WTC11 (cell line): ENCODE measurements around the gene PIMREG. TPM values are rescaled to one million over a fixed set of nuclear protein-coding genes. Genes with fewer than 3 reads are reported as not detected.
A peak's percentile ranks its signal among the peaks of the same experiment; 100 is the strongest.

ENCODE experiments used
- ATAC-seq: fragments of 200-7000 bp; cut with Tn5 transposase; 2 replicates; pipeline ENCODE4 v1.10.0; 2021; ENCODE audit warnings: mild to moderate bottlenecking, moderate library complexity
- CTCF ChIA-PET: fragments of 300-600 bp; sonication (Branson Sonifier 250); formaldehyde crosslinking; loops from one replicate; lab custom pipeline; 2021; ENCODE audit warnings: antibody characterized with exemption; lab: Charles Lee
- POLR2A ChIA-PET: fragments of 350-600 bp; sonication (Branson Sonifier 250); formaldehyde crosslinking; loops from one replicate; lab custom pipeline; 2021; ENCODE audit warnings: antibody characterized with exemption; lab: Charles Lee
- DNase-seq: peaks from one replicate; pipeline ENCODE4 v3.0.0; 2021; ENCODE audit warnings: low spot score
- H3K27ac Mint-ChIP-seq: 2 replicates; pipeline ENCODE4 v1.8.0; 2021; ENCODE audit warnings: mixed read lengths
- H3K27me3 Mint-ChIP-seq: 2 replicates; pipeline ENCODE4 v1.8.0; 2021; ENCODE audit warnings: low read depth, mild to moderate bottlenecking, moderate library complexity, mixed read lengths
- H3K36me3 Mint-ChIP-seq: 2 replicates; pipeline ENCODE4 v1.8.0; 2021; ENCODE audit warnings: mixed read lengths
- H3K4me1 Mint-ChIP-seq: 2 replicates; pipeline ENCODE4 v1.8.0; 2022; ENCODE audit warnings: mixed read lengths
- H3K4me3 Mint-ChIP-seq: 2 replicates; pipeline ENCODE4 v1.8.0; 2021; ENCODE audit warnings: mild to moderate bottlenecking, moderate library complexity, mixed read lengths
- H3K9me3 Mint-ChIP-seq: 2 replicates; pipeline ENCODE4 v1.8.0; 2021; ENCODE audit warnings: mixed read lengths
- CBFB ChIP-seq: sonication (generic); formaldehyde crosslinking; IDR thresholded peaks from 2 replicates; pipeline ENCODE4 v1.8.1; 2022; ENCODE audit warnings: mild to moderate bottlenecking, low read depth, missing genetic modification reagents
- EMX1 ChIP-seq: fragments of 250-450 bp; sonication (Bioruptor Pico); IDR thresholded peaks from 2 replicates; pipeline ENCODE4 v1.8.0; 2021; ENCODE audit warnings: mild to moderate bottlenecking
- ESRRA ChIP-seq: sonication (generic); formaldehyde crosslinking; IDR thresholded peaks from 2 replicates; pipeline ENCODE4 v1.8.1; 2022; ENCODE audit warnings: mild to moderate bottlenecking, missing genetic modification reagents, borderline replicate concordance
- FOXP1 ChIP-seq: sonication (generic); formaldehyde crosslinking; IDR thresholded peaks from 2 replicates; pipeline ENCODE4 v1.8.0; 2022; ENCODE audit warnings: missing genetic modification reagents, mild to moderate bottlenecking, moderate library complexity, borderline replicate concordance
- GRHL2 ChIP-seq: fragments of 250-450 bp; sonication (Bioruptor Pico); IDR thresholded peaks from 2 replicates; pipeline ENCODE4 v1.8.0; 2022; ENCODE audit warnings: mild to moderate bottlenecking, moderate library complexity; ENCODE audit not compliant: insufficient replicate concordance, severe bottlenecking
- HMGA2 ChIP-seq: fragments of 250-450 bp; sonication (Bioruptor Pico); IDR thresholded peaks from 2 replicates; pipeline ENCODE4 v1.4.0; 2021; ENCODE audit warnings: mild to moderate bottlenecking, moderate library complexity
- KAT7 ChIP-seq: sonication (generic); formaldehyde crosslinking; IDR thresholded peaks from 2 replicates; pipeline ENCODE4 v1.8.1; 2023; ENCODE audit warnings: missing genetic modification reagents, mild to moderate bottlenecking, borderline replicate concordance
- MYBL2 ChIP-seq: sonication (generic); formaldehyde crosslinking; IDR thresholded peaks from 2 replicates; pipeline ENCODE4 v1.8.1; 2023; ENCODE audit warnings: mild to moderate bottlenecking, moderate library complexity, missing genetic modification reagents
- NFYB ChIP-seq: sonication (generic); formaldehyde crosslinking; conservative IDR thresholded peaks from 2 replicates; pipeline ENCODE4 v1.8.0; 2022; ENCODE audit warnings: low read depth, missing genetic modification reagents
- NR1H2 ChIP-seq: sonication (generic); formaldehyde crosslinking; IDR thresholded peaks from 2 replicates; pipeline ENCODE4 v1.9.0; 2021; ENCODE audit warnings: mild to moderate bottlenecking, moderate library complexity, missing genetic modification reagents
- NR3C1 ChIP-seq: sonication (generic); formaldehyde crosslinking; conservative IDR thresholded peaks from 2 replicates; pipeline ENCODE4 v1.8.1; 2023; ENCODE audit warnings: low read depth, mild to moderate bottlenecking, missing genetic modification reagents
- PRRX2 ChIP-seq: fragments of 250-450 bp; sonication (Bioruptor Pico); IDR thresholded peaks from 2 replicates; pipeline ENCODE4 v1.8.0; 2021; ENCODE audit warnings: mild to moderate bottlenecking
- RORB ChIP-seq: fragments of 250-450 bp; sonication (Bioruptor Pico); IDR thresholded peaks from 2 replicates; pipeline ENCODE4 v1.9.0; 2021; ENCODE audit warnings: mild to moderate bottlenecking
- SMAD4 ChIP-seq: sonication (generic); formaldehyde crosslinking; IDR thresholded peaks from 2 replicates; pipeline ENCODE4 v1.8.0; 2022; ENCODE audit warnings: mild to moderate bottlenecking, missing genetic modification reagents
- SP1 ChIP-seq: sonication (generic); formaldehyde crosslinking; conservative IDR thresholded peaks from 2 replicates; pipeline ENCODE4 v1.8.1; 2022; ENCODE audit warnings: missing genetic modification reagents
- TEAD1 ChIP-seq: sonication (generic); formaldehyde crosslinking; IDR thresholded peaks from 2 replicates; pipeline ENCODE4 v1.8.0; 2022; ENCODE audit warnings: mild to moderate bottlenecking, missing genetic modification reagents
- ZNF232 ChIP-seq: sonication (generic); formaldehyde crosslinking; IDR thresholded peaks from 2 replicates; pipeline ENCODE4 v1.8.0; 2022; ENCODE audit warnings: mild to moderate bottlenecking, missing genetic modification reagents
- ZNF263 ChIP-seq: sonication (generic); formaldehyde crosslinking; IDR thresholded peaks from 2 replicates; pipeline ENCODE4 v1.8.1; 2022; ENCODE audit warnings: low read depth, mild to moderate bottlenecking, moderate library complexity, missing genetic modification reagents
- ZNF416 ChIP-seq: fragments of 250-450 bp; sonication (Bioruptor Pico); IDR thresholded peaks from 2 replicates; pipeline ENCODE4 v1.9.0; 2021; ENCODE audit warnings: mild to moderate bottlenecking, inconsistent platforms
- ZNF423 ChIP-seq: fragments of 250-450 bp; sonication (Bioruptor Pico); IDR thresholded peaks from 2 replicates; pipeline ENCODE4 v2.1.2; 2022; ENCODE audit warnings: mild to moderate bottlenecking, moderate library complexity
- total RNA-seq: library from RNA; stranded (reverse); gene quantifications from 3 replicates; pipeline ENCODE4 v1.2.3, GENCODE V29; 2021
- TF ChIP-seq, protein P1 (sequence below): sonication (generic); formaldehyde crosslinking; IDR thresholded peaks from 2 replicates; pipeline ENCODE4 v1.8.1; 2022; ENCODE audit warnings: low read depth, mild to moderate bottlenecking, moderate library complexity, missing genetic modification reagents, borderline replicate concordance
- TF ChIP-seq, protein P2 (sequence below): fragments of 200-600 bp; IDR thresholded peaks from 2 replicates; pipeline ENCODE4 v1.8.0; 2022; ENCODE audit warnings: antibody characterized with exemption
- TF ChIP-seq, protein P3 (sequence below): fragments of 250-450 bp; sonication (Bioruptor Pico); IDR thresholded peaks from 2 replicates; pipeline ENCODE4 v1.9.0; 2021; ENCODE audit warnings: mild to moderate bottlenecking, borderline replicate concordance
- TF ChIP-seq, protein P4 (sequence below): sonication (generic); formaldehyde crosslinking; conservative IDR thresholded peaks from 2 replicates; pipeline ENCODE4 v1.8.1; 2023; ENCODE audit warnings: mild to moderate bottlenecking, low read depth, missing genetic modification reagents, moderate library complexity
- TF ChIP-seq, protein P5 (sequence below): fragments of 250-450 bp; sonication (Bioruptor Pico); IDR thresholded peaks from 2 replicates; pipeline ENCODE4 v1.9.0; 2021; ENCODE audit warnings: mild to moderate bottlenecking
- TF ChIP-seq, protein P6 (sequence below): sonication (generic); formaldehyde crosslinking; IDR thresholded peaks from 2 replicates; pipeline ENCODE4 v1.8.1; 2023; ENCODE audit warnings: mild to moderate bottlenecking, missing genetic modification reagents, moderate library complexity
- TF ChIP-seq, protein P7 (sequence below): sonication (generic); formaldehyde crosslinking; IDR thresholded peaks from 2 replicates; pipeline ENCODE4 v1.8.1; 2022; ENCODE audit warnings: mild to moderate bottlenecking, moderate library complexity, missing genetic modification reagents

Gene PIMREG
- total RNA-seq, 1 experiment from 2014 or later, result 92.2 TPM

DNA sequence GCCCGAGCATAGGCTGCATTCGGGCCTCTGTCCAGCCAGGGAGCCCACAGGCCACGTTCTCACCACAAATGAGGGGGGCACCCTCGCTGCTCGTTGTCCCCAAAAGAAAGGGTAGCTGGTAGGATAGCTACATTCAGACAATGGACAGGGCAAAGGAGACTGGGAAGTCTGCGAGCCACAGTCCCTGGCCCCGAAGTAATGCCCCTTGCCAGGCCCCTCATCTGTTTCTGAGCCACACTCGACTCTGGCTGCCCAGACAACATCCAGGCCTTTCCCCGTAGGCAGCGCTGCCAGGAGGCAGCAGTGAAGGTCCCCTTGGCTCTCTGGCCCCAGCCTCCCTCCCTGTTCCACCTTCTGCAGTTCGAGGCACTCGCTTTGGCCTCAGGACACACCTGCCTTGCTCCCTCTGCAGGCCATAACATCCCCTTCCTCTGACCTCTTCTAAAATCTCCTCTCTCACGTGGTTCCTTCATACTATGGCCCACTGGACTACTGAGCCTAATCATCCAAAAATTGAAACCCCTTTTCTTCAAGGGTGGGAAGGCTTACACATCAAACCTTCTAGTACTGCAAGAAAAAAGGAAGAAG is 21.5 kb upstream of the PIMREG start:
- ATAC-seq (peak; percentile 35), DNase-seq (no peak)
- no peak overlapping the region for H3K27ac Mint-ChIP-seq

DNA sequence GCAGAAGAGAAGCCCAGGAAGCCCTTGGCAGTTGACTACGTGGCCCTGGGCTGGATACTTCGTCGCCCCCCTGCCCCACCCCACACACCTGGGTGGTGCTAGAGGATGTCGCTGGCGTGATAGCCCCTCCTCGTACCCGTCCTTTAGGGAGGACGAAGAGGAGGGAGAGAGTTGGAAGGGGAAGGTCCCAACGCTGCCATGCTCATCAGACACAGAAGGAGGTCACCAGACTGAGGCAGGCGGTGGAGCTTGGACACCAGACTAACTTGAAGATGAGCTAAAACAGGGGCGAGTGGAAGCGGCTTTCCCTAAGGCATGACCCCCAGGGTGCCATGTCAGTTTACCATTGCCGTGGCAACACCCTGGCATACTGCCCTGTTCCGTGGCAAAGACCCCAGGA is 20.3 kb upstream of the PIMREG start:
- ChIA-PET POLR2A (no interaction called here), CTCF (interaction anchor here (1.5 to 2.9 kb wide), 4 partner anchors 11 to 137 kb away, joined by 4 to 10 read pairs (median 8); partner anchors contain the start of gene AIPL1)
- Mint-ChIP-seq H3K4me3 (no peak overlapping the region), H3K27me3 (no peaks in the 10 kb centered on the region), H3K9me3 (no peaks in the 10 kb centered on the region), H3K36me3 (no peaks in the 10 kb centered on the region), H3K4me1 (peaks cover 13% of the 10 kb centered on the region), H3K27ac (no peak overlapping the region)
- no peak for DNase-seq
- ATAC-seq, result no peak
- no peak for TF ChIP-seq MYBL2 (CRISPR knock-in tag)
- TF ChIP-seq SMAD4 (CRISPR knock-in tag), result no peak
- no peak for TF ChIP-seq ZNF416
- no peak for TF ChIP-seq RORB (CRISPR knock-in tag)
- TF ChIP-seq, protein P1, sequence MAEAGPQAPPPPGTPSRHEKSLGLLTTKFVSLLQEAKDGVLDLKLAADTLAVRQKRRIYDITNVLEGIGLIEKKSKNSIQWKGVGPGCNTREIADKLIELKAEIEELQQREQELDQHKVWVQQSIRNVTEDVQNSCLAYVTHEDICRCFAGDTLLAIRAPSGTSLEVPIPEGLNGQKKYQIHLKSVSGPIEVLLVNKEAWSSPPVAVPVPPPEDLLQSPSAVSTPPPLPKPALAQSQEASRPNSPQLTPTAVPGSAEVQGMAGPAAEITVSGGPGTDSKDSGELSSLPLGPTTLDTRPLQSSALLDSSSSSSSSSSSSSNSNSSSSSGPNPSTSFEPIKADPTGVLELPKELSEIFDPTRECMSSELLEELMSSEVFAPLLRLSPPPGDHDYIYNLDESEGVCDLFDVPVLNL (CRISPR knock-in tag), result no peak
- no peak for TF ChIP-seq EMX1 (CRISPR knock-in tag)
- no peak for TF ChIP-seq NFYB (CRISPR knock-in tag)
- no peak for TF ChIP-seq NR3C1 (CRISPR knock-in tag)
- TF ChIP-seq, protein P2, sequence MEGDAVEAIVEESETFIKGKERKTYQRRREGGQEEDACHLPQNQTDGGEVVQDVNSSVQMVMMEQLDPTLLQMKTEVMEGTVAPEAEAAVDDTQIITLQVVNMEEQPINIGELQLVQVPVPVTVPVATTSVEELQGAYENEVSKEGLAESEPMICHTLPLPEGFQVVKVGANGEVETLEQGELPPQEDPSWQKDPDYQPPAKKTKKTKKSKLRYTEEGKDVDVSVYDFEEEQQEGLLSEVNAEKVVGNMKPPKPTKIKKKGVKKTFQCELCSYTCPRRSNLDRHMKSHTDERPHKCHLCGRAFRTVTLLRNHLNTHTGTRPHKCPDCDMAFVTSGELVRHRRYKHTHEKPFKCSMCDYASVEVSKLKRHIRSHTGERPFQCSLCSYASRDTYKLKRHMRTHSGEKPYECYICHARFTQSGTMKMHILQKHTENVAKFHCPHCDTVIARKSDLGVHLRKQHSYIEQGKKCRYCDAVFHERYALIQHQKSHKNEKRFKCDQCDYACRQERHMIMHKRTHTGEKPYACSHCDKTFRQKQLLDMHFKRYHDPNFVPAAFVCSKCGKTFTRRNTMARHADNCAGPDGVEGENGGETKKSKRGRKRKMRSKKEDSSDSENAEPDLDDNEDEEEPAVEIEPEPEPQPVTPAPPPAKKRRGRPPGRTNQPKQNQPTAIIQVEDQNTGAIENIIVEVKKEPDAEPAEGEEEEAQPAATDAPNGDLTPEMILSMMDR, result no peak
- TF ChIP-seq, protein P3, sequence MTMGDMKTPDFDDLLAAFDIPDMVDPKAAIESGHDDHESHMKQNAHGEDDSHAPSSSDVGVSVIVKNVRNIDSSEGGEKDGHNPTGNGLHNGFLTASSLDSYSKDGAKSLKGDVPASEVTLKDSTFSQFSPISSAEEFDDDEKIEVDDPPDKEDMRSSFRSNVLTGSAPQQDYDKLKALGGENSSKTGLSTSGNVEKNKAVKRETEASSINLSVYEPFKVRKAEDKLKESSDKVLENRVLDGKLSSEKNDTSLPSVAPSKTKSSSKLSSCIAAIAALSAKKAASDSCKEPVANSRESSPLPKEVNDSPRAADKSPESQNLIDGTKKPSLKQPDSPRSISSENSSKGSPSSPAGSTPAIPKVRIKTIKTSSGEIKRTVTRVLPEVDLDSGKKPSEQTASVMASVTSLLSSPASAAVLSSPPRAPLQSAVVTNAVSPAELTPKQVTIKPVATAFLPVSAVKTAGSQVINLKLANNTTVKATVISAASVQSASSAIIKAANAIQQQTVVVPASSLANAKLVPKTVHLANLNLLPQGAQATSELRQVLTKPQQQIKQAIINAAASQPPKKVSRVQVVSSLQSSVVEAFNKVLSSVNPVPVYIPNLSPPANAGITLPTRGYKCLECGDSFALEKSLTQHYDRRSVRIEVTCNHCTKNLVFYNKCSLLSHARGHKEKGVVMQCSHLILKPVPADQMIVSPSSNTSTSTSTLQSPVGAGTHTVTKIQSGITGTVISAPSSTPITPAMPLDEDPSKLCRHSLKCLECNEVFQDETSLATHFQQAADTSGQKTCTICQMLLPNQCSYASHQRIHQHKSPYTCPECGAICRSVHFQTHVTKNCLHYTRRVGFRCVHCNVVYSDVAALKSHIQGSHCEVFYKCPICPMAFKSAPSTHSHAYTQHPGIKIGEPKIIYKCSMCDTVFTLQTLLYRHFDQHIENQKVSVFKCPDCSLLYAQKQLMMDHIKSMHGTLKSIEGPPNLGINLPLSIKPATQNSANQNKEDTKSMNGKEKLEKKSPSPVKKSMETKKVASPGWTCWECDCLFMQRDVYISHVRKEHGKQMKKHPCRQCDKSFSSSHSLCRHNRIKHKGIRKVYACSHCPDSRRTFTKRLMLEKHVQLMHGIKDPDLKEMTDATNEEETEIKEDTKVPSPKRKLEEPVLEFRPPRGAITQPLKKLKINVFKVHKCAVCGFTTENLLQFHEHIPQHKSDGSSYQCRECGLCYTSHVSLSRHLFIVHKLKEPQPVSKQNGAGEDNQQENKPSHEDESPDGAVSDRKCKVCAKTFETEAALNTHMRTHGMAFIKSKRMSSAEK (CRISPR knock-in tag), result no peak
- TF ChIP-seq ZNF263 (CRISPR knock-in tag), result no peak
- TF ChIP-seq PRRX2 (CRISPR knock-in tag), result no peak
- TF ChIP-seq, protein P4, sequence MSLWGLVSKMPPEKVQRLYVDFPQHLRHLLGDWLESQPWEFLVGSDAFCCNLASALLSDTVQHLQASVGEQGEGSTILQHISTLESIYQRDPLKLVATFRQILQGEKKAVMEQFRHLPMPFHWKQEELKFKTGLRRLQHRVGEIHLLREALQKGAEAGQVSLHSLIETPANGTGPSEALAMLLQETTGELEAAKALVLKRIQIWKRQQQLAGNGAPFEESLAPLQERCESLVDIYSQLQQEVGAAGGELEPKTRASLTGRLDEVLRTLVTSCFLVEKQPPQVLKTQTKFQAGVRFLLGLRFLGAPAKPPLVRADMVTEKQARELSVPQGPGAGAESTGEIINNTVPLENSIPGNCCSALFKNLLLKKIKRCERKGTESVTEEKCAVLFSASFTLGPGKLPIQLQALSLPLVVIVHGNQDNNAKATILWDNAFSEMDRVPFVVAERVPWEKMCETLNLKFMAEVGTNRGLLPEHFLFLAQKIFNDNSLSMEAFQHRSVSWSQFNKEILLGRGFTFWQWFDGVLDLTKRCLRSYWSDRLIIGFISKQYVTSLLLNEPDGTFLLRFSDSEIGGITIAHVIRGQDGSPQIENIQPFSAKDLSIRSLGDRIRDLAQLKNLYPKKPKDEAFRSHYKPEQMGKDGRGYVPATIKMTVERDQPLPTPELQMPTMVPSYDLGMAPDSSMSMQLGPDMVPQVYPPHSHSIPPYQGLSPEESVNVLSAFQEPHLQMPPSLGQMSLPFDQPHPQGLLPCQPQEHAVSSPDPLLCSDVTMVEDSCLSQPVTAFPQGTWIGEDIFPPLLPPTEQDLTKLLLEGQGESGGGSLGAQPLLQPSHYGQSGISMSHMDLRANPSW (CRISPR knock-in tag), result no peak
- no peak for TF ChIP-seq HMGA2 (CRISPR knock-in tag)

More for the DNA sequence above, 21.5 kb upstream of the PIMREG start:
- no peak for TF ChIP-seq NR1H2 (CRISPR knock-in tag)
- no peak for TF ChIP-seq KAT7 (CRISPR knock-in tag)
- no peak for TF ChIP-seq GRHL2 (CRISPR knock-in tag)
- TF ChIP-seq, protein P5, sequence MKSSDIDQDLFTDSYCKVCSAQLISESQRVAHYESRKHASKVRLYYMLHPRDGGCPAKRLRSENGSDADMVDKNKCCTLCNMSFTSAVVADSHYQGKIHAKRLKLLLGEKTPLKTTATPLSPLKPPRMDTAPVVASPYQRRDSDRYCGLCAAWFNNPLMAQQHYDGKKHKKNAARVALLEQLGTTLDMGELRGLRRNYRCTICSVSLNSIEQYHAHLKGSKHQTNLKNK (CRISPR knock-in tag), result no peak
- no peak for TF ChIP-seq EMX1 (CRISPR knock-in tag)
- TF ChIP-seq ZNF423 (CRISPR knock-in tag), result no peak
- no peak for TF ChIP-seq FOXP1 (CRISPR knock-in tag)
- no peak for TF ChIP-seq TEAD1 (CRISPR knock-in tag)
- no peak for TF ChIP-seq ZNF232 (CRISPR knock-in tag)
- no peak for TF ChIP-seq SP1 (CRISPR knock-in tag)
- no peak for TF ChIP-seq CBFB
- no peak for TF ChIP-seq ESRRA (CRISPR knock-in tag)
- TF ChIP-seq, protein P6, sequence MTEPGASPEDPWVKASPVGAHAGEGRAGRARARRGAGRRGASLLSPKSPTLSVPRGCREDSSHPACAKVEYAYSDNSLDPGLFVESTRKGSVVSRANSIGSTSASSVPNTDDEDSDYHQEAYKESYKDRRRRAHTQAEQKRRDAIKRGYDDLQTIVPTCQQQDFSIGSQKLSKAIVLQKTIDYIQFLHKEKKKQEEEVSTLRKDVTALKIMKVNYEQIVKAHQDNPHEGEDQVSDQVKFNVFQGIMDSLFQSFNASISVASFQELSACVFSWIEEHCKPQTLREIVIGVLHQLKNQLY (CRISPR knock-in tag), result no peak
- TF ChIP-seq, protein P7, sequence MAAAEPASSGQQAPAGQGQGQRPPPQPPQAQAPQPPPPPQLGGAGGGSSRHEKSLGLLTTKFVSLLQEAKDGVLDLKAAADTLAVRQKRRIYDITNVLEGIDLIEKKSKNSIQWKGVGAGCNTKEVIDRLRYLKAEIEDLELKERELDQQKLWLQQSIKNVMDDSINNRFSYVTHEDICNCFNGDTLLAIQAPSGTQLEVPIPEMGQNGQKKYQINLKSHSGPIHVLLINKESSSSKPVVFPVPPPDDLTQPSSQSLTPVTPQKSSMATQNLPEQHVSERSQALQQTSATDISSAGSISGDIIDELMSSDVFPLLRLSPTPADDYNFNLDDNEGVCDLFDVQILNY (CRISPR knock-in tag), result no peak
- no peak for TF ChIP-seq PRRX2 (CRISPR knock-in tag)
- Mint-ChIP-seq H3K4me1 (peaks cover 13% of the 10 kb centered on the region), H3K27me3 (no peaks in the 10 kb centered on the region), H3K36me3 (no peaks in the 10 kb centered on the region), H3K9me3 (no peaks in the 10 kb centered on the region), H3K4me3 (no peak overlapping the region)
- ChIA-PET CTCF (interaction anchor here (0.9 to 2.9 kb wide), 9 partner anchors 10 to 829 kb away, joined by 3 to 15 read pairs (median 4); no protein-coding TSS in a partner anchor), POLR2A (no interaction called here)
